ENCODE results near the gene ZNF765. TPM values are rescaled to one million over a fixed set of nuclear protein-coding genes. Genes with fewer than 3 reads are reported as not detected.
"Not testable (repeated sequence)": the region's sequence is repeated elsewhere in the genome, so short reads cannot be mapped to it uniquely, and the experiment has no call there.

The ZNF765 gene
- 14.9 and 17.2 TPM in 2 replicates for total RNA-seq (ENCODE audit: low replicate concordance)

GRCh38 chr19:53394974-53395839 lies at the start of gene ZNF765:
TSS of gene ZNF765 (plus strand) at chr19:53395149. CDS start at chr19:53398016, 2,867 bp downstream.
- peak within 1 kb of the TSS; percentile 48 for H3K9ac ChIP-seq
- peak within 1 kb of the TSS; percentile 86 for H3K27ac Mint-ChIP-seq
- peaks cover 14% of the 10 kb centered on the region for H3F3A ChIP-seq (ENCODE audit: low read depth)
- H4K20me1 ChIP-seq (ENCODE audit: low read depth) = peaks cover 16% of the 10 kb centered on the region
- H3K36me3 ChIP-seq = no peaks in the 10 kb centered on the region
- peaks cover 6% of the 10 kb centered on the region for H3K4me1 ChIP-seq
- TF ChIP-seq CTCF (IDR thresholded peaks at IDR 0.05) (peak; percentile 48), EZH2 (IDR thresholded peaks at IDR 0.05) (no peak)
- peaks cover 14% of the 10 kb centered on the region for H3K4me1 Mint-ChIP-seq
- no peak within 1 kb of the TSS for H3K27ac ChIP-seq
- H2AFZ ChIP-seq (replicated peaks) = peak within 1 kb of the TSS; percentile 89
- peaks cover 12% of the 10 kb centered on the region for H3K36me3 Mint-ChIP-seq
- H3K27me3 ChIP-seq = no peaks in the 10 kb centered on the region
- peaks cover 15% of the 10 kb centered on the region for H3K9me3 Mint-ChIP-seq
- H3K9me3 ChIP-seq (ENCODE audit: low read depth) = no peaks in the 10 kb centered on the region
- peak within 1 kb of the TSS; percentile 97 for H3K4me2 ChIP-seq
- peaks cover 11% of the 10 kb centered on the region for H3K79me2 ChIP-seq (ENCODE audit: low read depth)
- DNase-seq (ENCODE audit: low spot score) = peak; percentile 98
- H3K27me3 Mint-ChIP-seq (ENCODE audit: insufficient read depth, low read depth) = no peaks in the 10 kb centered on the region
- peak within 1 kb of the TSS; percentile 89 for H3K4me3 Mint-ChIP-seq
- H3K4me3 ChIP-seq = peak within 1 kb of the TSS; percentile 92

DNA sequence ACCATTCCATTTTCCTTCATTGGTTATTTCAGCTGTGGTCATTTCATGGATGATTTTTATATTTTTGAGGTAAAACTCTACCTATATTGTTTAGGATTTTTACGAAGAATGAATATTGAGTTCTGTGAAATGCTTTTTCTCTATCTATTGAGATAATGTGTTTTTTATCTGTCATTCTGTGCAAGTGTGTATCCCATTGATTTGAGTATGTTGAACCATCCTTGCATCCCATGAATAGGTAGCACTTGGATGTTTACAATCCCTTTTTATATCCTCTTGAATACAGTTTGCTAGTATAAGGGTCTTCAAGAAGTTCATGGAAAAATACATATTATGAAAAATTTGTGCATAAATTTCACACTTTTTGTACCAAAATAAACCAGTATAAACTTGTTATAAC lies 39.2 kb upstream of the ZNF765 start:
- Histone ChIP-seq H3K4me2 (no peak overlapping the region), H3K9ac (no peak overlapping the region), H3K4me3 (no peak overlapping the region), H3F3A (ENCODE audit: low read depth) (no peaks in the 10 kb centered on the region), H3K4me1 (no peaks in the 10 kb centered on the region), H3K9me3 (ENCODE audit: low read depth) (peaks cover 40% of the 10 kb centered on the region), H3K79me2 (ENCODE audit: low read depth) (no peaks in the 10 kb centered on the region), H2AFZ (replicated peaks) (no peak overlapping the region), H3K27ac (no peak overlapping the region), H3K27me3 (no peaks in the 10 kb centered on the region), H4K20me1 (ENCODE audit: low read depth) (no peaks in the 10 kb centered on the region), H3K36me3 (peaks cover 37% of the 10 kb centered on the region)
- DNase-seq (ENCODE audit: low spot score) = no peak
- Mint-ChIP-seq H3K4me1 (no peaks in the 10 kb centered on the region), H3K4me3 (no peak overlapping the region), H3K36me3 (peaks cover 43% of the 10 kb centered on the region), H3K27me3 (ENCODE audit: insufficient read depth, low read depth) (peaks cover 2% of the 10 kb centered on the region), H3K27ac (no peak overlapping the region), H3K9me3 (peaks cover 79% of the 10 kb centered on the region)
- no peak for TF ChIP-seq EZH2phosphoT487 (IDR thresholded peaks at IDR 0.05)
- TF ChIP-seq CTCF (IDR thresholded peaks at IDR 0.05) = no peak
- TF ChIP-seq EZH2 (IDR thresholded peaks at IDR 0.05) = no peak

DNA sequence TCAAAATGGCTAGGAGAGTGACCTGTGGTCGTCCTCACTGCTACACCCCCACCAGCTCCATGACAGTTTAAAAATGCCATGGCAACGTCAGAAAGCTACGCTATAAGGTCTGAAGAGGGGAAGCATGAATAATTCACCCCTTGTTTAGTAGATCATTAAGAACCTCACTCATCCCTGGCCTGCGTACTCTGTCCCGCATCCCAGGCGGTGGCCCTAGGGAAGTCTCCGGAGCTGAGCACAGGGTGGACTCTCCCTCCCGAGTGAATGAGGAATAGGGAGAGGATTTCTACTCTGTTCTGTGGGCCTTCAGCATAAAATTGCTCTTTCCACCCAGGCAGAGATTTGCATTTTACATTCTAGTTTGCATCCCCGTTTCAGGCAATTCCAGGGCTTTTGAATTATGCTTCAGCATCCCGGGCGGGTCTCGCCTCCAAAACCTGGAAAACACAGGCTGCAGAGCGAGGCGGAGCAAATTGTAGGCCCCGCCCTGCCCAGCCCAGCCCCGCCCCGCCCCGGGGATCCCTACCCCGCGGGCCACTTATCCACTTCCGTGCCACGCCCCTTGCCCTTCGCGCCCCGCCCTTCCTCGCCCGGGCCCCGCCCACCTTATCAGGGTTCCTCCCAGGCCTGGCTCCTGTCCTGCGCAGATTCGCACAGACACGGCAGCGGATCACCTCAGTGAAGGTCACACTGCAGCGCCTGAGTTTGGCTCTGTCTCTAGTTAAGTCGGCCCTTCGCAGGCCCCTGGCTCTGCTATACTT lies 36.9 kb upstream of the ZNF765 start:
- Histone ChIP-seq H4K20me1 (ENCODE audit: low read depth) (no peaks in the 10 kb centered on the region), H3F3A (ENCODE audit: low read depth) (no peaks in the 10 kb centered on the region), H3K9me3 (ENCODE audit: low read depth) (peaks cover 18% of the 10 kb centered on the region), H3K27ac (no peak overlapping the region), H3K9ac (no peak overlapping the region), H3K4me1 (no peaks in the 10 kb centered on the region), H3K4me3 (no peak overlapping the region), H3K36me3 (peaks cover 14% of the 10 kb centered on the region), H3K4me2 (no peak overlapping the region), H2AFZ (replicated peaks) (no peak overlapping the region), H3K27me3 (no peaks in the 10 kb centered on the region), H3K79me2 (ENCODE audit: low read depth) (no peaks in the 10 kb centered on the region)
- H3K27me3 Mint-ChIP-seq (ENCODE audit: insufficient read depth, low read depth) = peaks cover 2% of the 10 kb centered on the region
- H3K9me3 Mint-ChIP-seq = peaks cover 63% of the 10 kb centered on the region
- H3K27ac Mint-ChIP-seq = no peak overlapping the region
- H3K4me1 Mint-ChIP-seq = no peaks in the 10 kb centered on the region
- DNase-seq (ENCODE audit: low spot score) = no peak
- peaks cover 20% of the 10 kb centered on the region for H3K36me3 Mint-ChIP-seq
- H3K4me3 Mint-ChIP-seq = no peak overlapping the region
- no peak for TF ChIP-seq EZH2 (IDR thresholded peaks at IDR 0.05)
- no peak for TF ChIP-seq EZH2phosphoT487 (IDR thresholded peaks at IDR 0.05)
- TF ChIP-seq CTCF (IDR thresholded peaks at IDR 0.05) = no peak

GRCh38 chr19:53360056-53360455 lies 34.9 kb upstream of the ZNF765 start:
- H3K4me3 Mint-ChIP-seq; H4K20me1 ChIP-seq (ENCODE audit: low read depth); H3K4me3 ChIP-seq; H3K27me3 ChIP-seq; DNase-seq (ENCODE audit: low spot score); H2AFZ ChIP-seq (replicated peaks); H3K79me2 ChIP-seq (ENCODE audit: low read depth); H3K4me1 ChIP-seq; H3K9ac ChIP-seq; H3K9me3 ChIP-seq (ENCODE audit: low read depth); H3K4me1 Mint-ChIP-seq; H3K36me3 Mint-ChIP-seq; H3K27ac Mint-ChIP-seq; H3K27ac ChIP-seq; H3K36me3 ChIP-seq; H3K4me2 ChIP-seq: not testable (repeated sequence)
- H3K27me3 Mint-ChIP-seq (ENCODE audit: insufficient read depth, low read depth) = peaks cover 10% of the 10 kb centered on the region
- H3K9me3 Mint-ChIP-seq = peaks cover 44% of the 10 kb centered on the region
- peaks cover 15% of the 10 kb centered on the region for H3F3A ChIP-seq (ENCODE audit: low read depth)
